GM18868 (cell line): Measurements from ENCODE around the gene LRRC2.
"Not testable (repeated sequence)": the region's sequence is repeated elsewhere in the genome, so short reads cannot be mapped to it uniquely, and the experiment has no call there.

Experiments
- ATAC-seq: cut with Tn5 transposase; IDR thresholded peaks from one replicate; pipeline ENCODE4 v1.9.1; 2021; ENCODE audit warnings: mild to moderate bottlenecking, moderate library complexity; ENCODE audit not compliant: unreplicated experiment

Gene LRRC2

GRCh38 chr3:46584598-46585467 lies 18.7 kb upstream of the LRRC2 start:
- no peak for ATAC-seq

- ATAC-seq: no peak
These were observed 14.6 kb upstream of the LRRC2 start for GRCh38 chr3:46580675-46581074.

- ATAC-seq: no peak
These were observed 13.7 kb upstream of the LRRC2 start for GRCh38 chr3:46579756-46580286.

GRCh38 chr3:46578973-46579755 lies 13.1 kb upstream of the LRRC2 start:
- ATAC-seq: no peak

GRCh38 chr3:46577580-46578249 lies 11.6 kb upstream of the LRRC2 start:
- ATAC-seq: not testable (repeated sequence)

GRCh38 chr3:46576879-46577278 lies 10.8 kb upstream of the LRRC2 start:
- no peak for ATAC-seq

- no peak for ATAC-seq
These were observed 10.3 kb upstream of the LRRC2 start for GRCh38 chr3:46576386-46576785.

GRCh38 chr3:46575577-46576222 lies 9.6 kb upstream of the LRRC2 start:
- no peak for ATAC-seq

GRCh38 chr3:46574881-46575576 lies 8.9 kb upstream of the LRRC2 start:
- no peak for ATAC-seq

GRCh38 chr3:46574243-46574646 lies 8.1 kb upstream of the LRRC2 start:
- ATAC-seq: no peak

- ATAC-seq: no peak
These were observed 7.6 kb upstream of the LRRC2 start for GRCh38 chr3:46573701-46574100.

GRCh38 chr3:46571684-46572083 lies 5.6 kb upstream of the LRRC2 start:
- no peak for ATAC-seq

GRCh38 chr3:46565607-46566039 lies 479 bp downstream of the LRRC2 start:
- no peak for ATAC-seq

GRCh38 chr3:46565077-46565476 lies 1.0 kb downstream of the LRRC2 start:
- no peak for ATAC-seq

GRCh38 chr3:46564190-46565021 lies 1.7 kb downstream of the LRRC2 start:
- no peak for ATAC-seq

GRCh38 chr3:46561951-46562350 lies 4.2 kb downstream of the LRRC2 start:
- no peak for ATAC-seq

GRCh38 chr3:46561511-46561910 lies 4.6 kb downstream of the LRRC2 start:
- ATAC-seq: no peak

- ATAC-seq: no peak
These were observed 6.9 kb downstream of the LRRC2 start for GRCh38 chr3:46559091-46559704.
